Upper lobe of left lung (tissue), 6 donors: ENCODE data around the gene PLA2G4D. TPM values are rescaled to one million over a fixed set of nuclear protein-coding genes. Genes with fewer than 3 reads are reported as not detected.

Source experiments
- ATAC-seq, 2 donors: fragments of 200-7000 bp; cut with Tn5 transposase; one replicate each; pipeline ENCODE4 v1.9.1; 2022; ENCODE audit warnings: mild to moderate bottlenecking in 2 of 2, moderate library complexity in 2 of 2; ENCODE audit not compliant: low FRiP score in 2 of 2
- DNase-seq, 2 donors: peaks; one replicate each; pipeline ENCODE4 v3.0.0-alpha.2; 2019 to 2020
- H3K27ac ChIP-seq, 4 donors: fragments of 200-600 bp; sonication (generic); one replicate each; pipeline ENCODE4 v1.5.1; 2016 to 2019
- H3K27me3 ChIP-seq, 4 donors: fragments of 200-600 bp; sonication (generic); one replicate each; pipeline ENCODE4 v1.5.1; 2017 to 2019
- H3K36me3 ChIP-seq, 4 donors: fragments of 200-600 bp; sonication (generic); one replicate each; pipeline ENCODE4 v1.5.1; 2016 to 2019
- H3K4me1 ChIP-seq, 4 donors: fragments of 200-600 bp; sonication (generic); one replicate each; pipeline ENCODE4 v1.5.1; 2018 to 2019
- H3K4me3 ChIP-seq, 4 donors: fragments of 200-600 bp; sonication (generic); one replicate each; pipeline ENCODE4 v1.5.1; 2017 to 2019; ENCODE audit warnings: mild to moderate bottlenecking in 2 of 4, moderate library complexity in 1 of 4
- H3K9me3 ChIP-seq, 4 donors: fragments of 200-600 bp; sonication (generic); one replicate each; pipeline ENCODE4 v1.5.1; 2018 to 2019
- EP300 ChIP-seq, 4 donors: sonication (generic); formaldehyde crosslinking; IDR thresholded peaks; one replicate each; pipeline ENCODE4 v1.5.1; 2017; ENCODE audit warnings: antibody characterized with exemption in 4 of 4, control low read depth in 2 of 4
- POLR2A ChIP-seq, 4 donors: fragments of 450-650 bp; IDR thresholded peaks; one replicate each; pipeline ENCODE4 v1.5.1; 2016 to 2017; ENCODE audit warnings: antibody characterized with exemption in 4 of 4, mild to moderate bottlenecking in 2 of 4
- POLR2AphosphoS5 ChIP-seq, 2 donors: sonication (generic); formaldehyde crosslinking; IDR thresholded peaks; one replicate each; pipeline ENCODE4 v1.5.1; 2017; ENCODE audit warnings: antibody characterized with exemption in 2 of 2
- WGBS, 2 donors: methylation state at CpG; one replicate each; pipeline ENCODE4 v1.1.5; 2017 to 2018; 5-methylcytosine and 5-hydroxymethylcytosine counted together
- total RNA-seq, 6 donors: library from RNA; depleted of rRNA in 4 of 6; stranded (reverse); fragments of >200 nt in 4 of 6; gene quantifications; one replicate each; pipeline versions ENCODE4 v1.1.0 to v1.2.1, GENCODE V29; 2016 to 2021
- TF ChIP-seq, protein P1 (sequence below), 6 experiments: fragments of 450-650 bp in 4 of 6; fragments of 200-600 bp in 2 of 6; sonication (generic) in 2 of 6; IDR thresholded peaks; one replicate each; pipeline ENCODE4 v1.5.1; 2016 to 2019; ENCODE audit warnings: antibody characterized with exemption in 6 of 6
- donor health status: DM: no; HTN: no; CAD: no; lungs with moderate emphysema.
- donor health status: DM: no; HTN: yes; CAD: no; lungs with severe emphysema.

Gene PLA2G4D
- total RNA-seq, 6 donors from 2014 or later = not detected

GRCh38 chr15:42034628-42035434, 59.5 kb downstream of the PLA2G4D start:
- TF ChIP-seq POLR2AphosphoS5 (IDR thresholded peaks at IDR 0.05) (no peak), EP300 (IDR thresholded peaks at IDR 0.05) (no peak), POLR2A (IDR thresholded peaks at IDR 0.05) (no peak)
- TF ChIP-seq, protein P1, sequence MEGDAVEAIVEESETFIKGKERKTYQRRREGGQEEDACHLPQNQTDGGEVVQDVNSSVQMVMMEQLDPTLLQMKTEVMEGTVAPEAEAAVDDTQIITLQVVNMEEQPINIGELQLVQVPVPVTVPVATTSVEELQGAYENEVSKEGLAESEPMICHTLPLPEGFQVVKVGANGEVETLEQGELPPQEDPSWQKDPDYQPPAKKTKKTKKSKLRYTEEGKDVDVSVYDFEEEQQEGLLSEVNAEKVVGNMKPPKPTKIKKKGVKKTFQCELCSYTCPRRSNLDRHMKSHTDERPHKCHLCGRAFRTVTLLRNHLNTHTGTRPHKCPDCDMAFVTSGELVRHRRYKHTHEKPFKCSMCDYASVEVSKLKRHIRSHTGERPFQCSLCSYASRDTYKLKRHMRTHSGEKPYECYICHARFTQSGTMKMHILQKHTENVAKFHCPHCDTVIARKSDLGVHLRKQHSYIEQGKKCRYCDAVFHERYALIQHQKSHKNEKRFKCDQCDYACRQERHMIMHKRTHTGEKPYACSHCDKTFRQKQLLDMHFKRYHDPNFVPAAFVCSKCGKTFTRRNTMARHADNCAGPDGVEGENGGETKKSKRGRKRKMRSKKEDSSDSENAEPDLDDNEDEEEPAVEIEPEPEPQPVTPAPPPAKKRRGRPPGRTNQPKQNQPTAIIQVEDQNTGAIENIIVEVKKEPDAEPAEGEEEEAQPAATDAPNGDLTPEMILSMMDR (IDR thresholded peaks at IDR 0.05) = no peak
- Histone ChIP-seq H3K27me3 (no peaks in the 10 kb centered on the region), H3K4me3 (no peak overlapping the region), H3K4me1 (peaks cover 0 to 22% (median 11%) of the 10 kb centered on the region in 4 donors), H3K9me3 (no peaks in the 10 kb centered on the region), H3K27ac (peak overlapping the region; percentile 7 to 75 (median 14)), H3K36me3 (no peaks in the 10 kb centered on the region)
- WGBS, 2 donors = 67 to 72% methylated on average over 8 of the region's 8 CpGs
- DNase-seq = no peak
- ATAC-seq = no peak

GRCh38 chr15:42033214-42033873, 61.0 kb downstream of the PLA2G4D start:
- Histone ChIP-seq H3K4me3 (no peak overlapping the region), H3K4me1 (peaks cover 0 to 22% (median 11%) of the 10 kb centered on the region in 4 donors), H3K9me3 (no peaks in the 10 kb centered on the region), H3K27me3 (no peaks in the 10 kb centered on the region), H3K36me3 (no peaks in the 10 kb centered on the region), H3K27ac (peak overlapping the region in 1 of 4 donors; percentile 28)
- WGBS, 2 donors = 84 to 95% methylated on average over 3 of the region's 3 CpGs
- ATAC-seq (no peak), DNase-seq (no peak)
- TF ChIP-seq, protein P1 (IDR thresholded peaks at IDR 0.05) = no peak
- TF ChIP-seq POLR2AphosphoS5 (IDR thresholded peaks at IDR 0.05) (no peak), EP300 (IDR thresholded peaks at IDR 0.05) (no peak), POLR2A (IDR thresholded peaks at IDR 0.05) (no peak)

GRCh38 chr15:42032376-42033213, 61.8 kb downstream of the PLA2G4D start:
- Histone ChIP-seq H3K27ac (peak overlapping the region in 1 of 4 donors; percentile 28), H3K4me3 (no peak overlapping the region), H3K4me1 (peaks cover 0 to 19% (median 11%) of the 10 kb centered on the region in 4 donors), H3K36me3 (no peaks in the 10 kb centered on the region), H3K9me3 (no peaks in the 10 kb centered on the region), H3K27me3 (no peaks in the 10 kb centered on the region)
- no peak for TF ChIP-seq POLR2A (IDR thresholded peaks at IDR 0.05)
- TF ChIP-seq, protein P1 (IDR thresholded peaks at IDR 0.05) = no peak
- TF ChIP-seq POLR2AphosphoS5 (IDR thresholded peaks at IDR 0.05) = no peak
- no peak for TF ChIP-seq EP300 (IDR thresholded peaks at IDR 0.05)
- DNase-seq (no peak), ATAC-seq (no peak)
- WGBS, 2 donors = 79 to 84% methylated on average over 9 of the region's 9 CpGs

DNA sequence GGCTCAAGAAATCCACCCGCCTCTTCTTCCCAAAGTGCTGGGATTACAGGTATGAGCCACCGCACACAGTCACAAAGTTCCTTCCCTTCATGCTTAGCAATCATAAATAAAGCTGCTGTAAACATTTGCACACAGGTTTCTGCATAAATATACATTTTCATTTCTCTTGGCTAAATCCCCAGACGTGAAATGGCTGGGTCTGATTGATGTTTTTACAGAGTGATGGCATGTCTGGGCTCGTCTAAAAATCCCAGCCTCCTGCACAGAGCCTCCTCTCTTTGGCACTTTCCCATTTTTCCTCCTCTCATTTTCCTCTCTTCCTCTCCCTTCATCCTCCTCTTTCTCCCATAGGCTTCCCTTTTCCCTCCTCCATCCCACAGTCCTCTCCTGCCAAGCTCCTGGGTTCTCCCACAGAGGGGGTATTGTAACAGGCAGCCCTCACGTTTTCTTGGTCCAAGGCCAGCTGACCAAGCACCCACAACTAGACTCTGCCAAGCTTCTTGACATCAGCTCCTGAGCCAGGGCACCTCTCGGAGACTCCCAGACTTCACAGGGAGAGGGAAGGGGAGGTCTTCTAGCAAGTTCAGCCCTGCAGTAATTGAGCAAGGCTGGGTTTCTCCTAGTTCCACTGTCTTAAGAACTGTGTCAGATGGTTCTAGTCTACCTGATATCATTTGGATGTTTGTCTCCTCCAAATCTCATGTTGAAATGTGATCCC, 63.0 kb downstream of the PLA2G4D start:
- no peak for ATAC-seq
- no peak for DNase-seq
- peaks cover 0 to 17% (median 11%) of the 10 kb centered on the region in 4 donors for H3K4me1 ChIP-seq
- no peak for TF ChIP-seq EP300 (IDR thresholded peaks at IDR 0.05)
- no peak overlapping the region for H3K27ac ChIP-seq
- WGBS, 2 donors = 61 to 70% methylated on average over 6 of the region's 6 CpGs
- H3K4me3 ChIP-seq = no peak overlapping the region
- H3K27me3 ChIP-seq = no peaks in the 10 kb centered on the region
- no peaks in the 10 kb centered on the region for H3K36me3 ChIP-seq
- no peaks in the 10 kb centered on the region for H3K9me3 ChIP-seq
